Psoas muscle (tissue), 8 donors: ENCODE measurements around the gene ESD. TPM values are rescaled to one million over a fixed set of nuclear protein-coding genes. Genes with fewer than 3 reads are reported as not detected.
A peak's percentile ranks its signal among the peaks of the same experiment; 100 is the strongest.
"Not testable (repeated sequence)": the region's sequence is repeated elsewhere in the genome, so short reads cannot be mapped to it uniquely, and the experiment has no call there.

Experiments
- ATAC-seq, 4 donors: fragments of 200-7000 bp; cut with Tn5 transposase; one replicate each; pipeline ENCODE4 v1.9.1; 2020; ENCODE audit warnings: moderate library complexity in 3 of 4, mild to moderate bottlenecking in 2 of 4
- DNase-seq, 2 donors: peaks; one replicate each; pipeline ENCODE4 v3.0.0-alpha.2; 2020
- H3K27ac ChIP-seq: fragments of 200-600 bp; one replicate; pipeline ENCODE4 v1.8.0; 2022
- H3K27me3 ChIP-seq, 3 donors: fragments of 200-600 bp in 1 of 3; one replicate each; pipeline versions ENCODE4 v1.6.1 to v1.8.0; 2013 to 2022; ENCODE audit warnings: low read length in 2 of 3, mild to moderate bottlenecking in 2 of 3, moderate library complexity in 1 of 3; ENCODE audit not compliant: insufficient read depth in 3 of 3
- H3K36me3 ChIP-seq, 2 donors: fragments of 200-600 bp in 1 of 2; one replicate each; pipeline versions ENCODE4 v1.6.1 to v1.8.0; 2013 to 2022; ENCODE audit warnings: low read depth in 1 of 2, mild to moderate bottlenecking in 1 of 2, moderate library complexity in 1 of 2; ENCODE audit not compliant: insufficient read depth in 1 of 2
- H3K4me1 ChIP-seq: fragments of 200-600 bp; one replicate; pipeline ENCODE4 v1.8.0; 2022
- H3K4me3 ChIP-seq: fragments of 200-600 bp; one replicate; pipeline ENCODE4 v1.8.0; 2022; ENCODE audit warnings: mild to moderate bottlenecking
- H3K9me3 ChIP-seq: fragments of 200-600 bp; one replicate; pipeline ENCODE4 v1.8.0; 2022
- CTCF ChIP-seq: fragments of 200-600 bp; IDR thresholded peaks from one replicate; pipeline ENCODE4 v1.8.0; 2022; ENCODE audit warnings: antibody characterized with exemption
- WGBS, 3 donors: extraction: QIAGEN DNeasy Blood & Tissue Kit; methylation state at CpG; one replicate each; pipeline versions ENCODE4 v1.1.6 to v1.1.7; 2013; 5-methylcytosine and 5-hydroxymethylcytosine counted together
- intact Hi-C, 2 donors: fragments of 100-400 bp; cut with DNase I; formaldehyde crosslinking; loops; one replicate each; pipeline versions ENCODE4 v1.11.0 to v1.14.2; 2022
- polyA plus RNA-seq, 3 donors: library from polyadenylated mRNA; stranded (reverse); fragments of 200-250 nt; gene quantifications; one replicate each; pipeline ENCODE4 v1.2.3, GENCODE V29; 2013
- total RNA-seq, 4 donors: library from RNA; stranded (reverse); fragmentation: NEBNext Ultra II Directional in 2 of 4; extraction: Animal tissue kit (Norgen Biotek cat#: 25700) in 2 of 4; gene quantifications; one replicate each; pipeline versions ENCODE4 v1.2.1 to v1.2.4, GENCODE V29; 2021 to 2023
- donor health status: healthy with polysubstance abuse.
- donor health status: DM: no; HTN: no; CAD: no; lungs with moderate emphysema.
- donor health status: Bipolar disorder and iron deficiency.
- donor health status: healthy.
- donor health status: DM: yes; HTN: yes; CAD: no.
- donor health status: DM: no; HTN: no; CAD: no.
- donor health status: DM: no; HTN: no; CAD: no.
- donor health status: DM: yes; HTN: yes; CAD: no.

The ESD gene
- total and polyA plus RNA-seq, 7 donors: 70.6 to 122 (median 84.7) TPM

DNA sequence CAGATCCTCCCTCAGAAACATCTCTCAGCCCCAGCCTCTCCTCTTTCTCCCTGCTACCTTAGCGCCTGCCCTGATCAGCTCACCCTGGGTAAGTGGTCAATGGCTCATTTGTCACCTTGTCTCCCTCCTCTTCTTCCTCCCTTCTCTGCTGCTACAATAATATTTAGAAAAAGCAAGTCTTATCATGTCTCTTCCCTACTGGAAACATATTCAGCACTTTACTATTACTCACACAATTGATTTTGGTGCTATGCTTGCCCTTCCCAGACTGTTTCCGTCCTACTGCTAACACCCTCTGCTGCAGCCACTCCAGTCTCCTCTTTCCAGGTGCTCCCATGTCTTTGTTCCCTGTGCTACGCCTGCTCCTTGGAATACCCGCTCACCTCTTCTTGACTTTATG lies 35.8 kb downstream of the ESD start:
- DNase-seq: no peak
- WGBS, 3 donors: 93 to 95% (median 94%) methylated on average over 4 of the region's 4 CpGs
- Histone ChIP-seq H3K4me3 (no peak overlapping the region), H3K27me3 (peaks cover 0 to 3% (median 0%) of the 10 kb centered on the region in 3 donors), H3K4me1 (no peaks in the 10 kb centered on the region), H3K36me3 (no peaks in the 10 kb centered on the region), H3K27ac (no peak overlapping the region), H3K9me3 (no peaks in the 10 kb centered on the region)
- no peak for ATAC-seq
- TF ChIP-seq CTCF: no peak
- intact Hi-C loops: no loop called here

DNA sequence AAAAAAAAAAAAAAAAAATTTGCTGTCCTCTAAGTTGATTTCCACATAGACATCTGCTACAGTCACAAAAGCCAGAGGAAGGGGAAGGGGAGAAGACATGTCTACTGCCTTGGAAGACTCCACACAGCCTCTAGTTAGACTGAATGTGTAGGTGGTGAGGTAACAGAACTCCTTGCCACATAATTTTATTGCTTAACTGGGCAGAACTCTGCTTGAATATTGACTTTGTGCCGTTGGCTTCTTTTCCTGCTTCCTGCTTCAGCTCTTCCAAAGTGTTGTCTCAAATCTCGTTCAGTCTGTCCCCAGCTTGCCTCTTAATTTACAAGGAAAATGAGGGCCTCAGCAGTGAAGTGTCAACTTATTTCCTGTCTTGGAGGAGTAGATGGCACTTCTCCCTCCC lies 37.1 kb downstream of the ESD start:
- Histone ChIP-seq H3K4me1 (no peaks in the 10 kb centered on the region), H3K9me3 (no peaks in the 10 kb centered on the region), H3K27me3 (peaks cover 0 to 3% (median 0%) of the 10 kb centered on the region in 3 donors), H3K4me3 (no peak overlapping the region), H3K27ac (no peak overlapping the region), H3K36me3 (no peaks in the 10 kb centered on the region)
- DNase-seq (no peak), ATAC-seq (peak in 1 of 4 donors; percentile 71)
- 7 to 26% (median 16%) methylated on average over 2 of the region's 2 CpGs for WGBS, 3 donors
- intact Hi-C loops: no loop called here
- no peak for TF ChIP-seq CTCF

GRCh38 chr13:46757640-46758039 lies 39.3 kb downstream of the ESD start:
- Histone ChIP-seq H3K36me3 (peaks cover 0 to 3% of the 10 kb centered on the region in 2 donors), H3K4me3 (no peak overlapping the region), H3K27ac (no peak overlapping the region), H3K4me1 (no peaks in the 10 kb centered on the region), H3K27me3 (peaks cover 0 to 3% (median 0%) of the 10 kb centered on the region in 3 donors), H3K9me3 (no peaks in the 10 kb centered on the region)
- WGBS, 3 donors: 73 to 79% (median 77%) methylated on average over 3 of the region's 3 CpGs
- no peak for TF ChIP-seq CTCF
- no peak for DNase-seq
- intact Hi-C loops: no loop called here
- no peak for ATAC-seq

GRCh38 chr13:46756977-46757376 lies 40.0 kb downstream of the ESD start:
- Histone ChIP-seq H3K27me3 (peaks cover 0 to 3% (median 0%) of the 10 kb centered on the region in 3 donors), H3K4me3 (no peak overlapping the region), H3K36me3 (peaks cover 0 to 3% of the 10 kb centered on the region in 2 donors), H3K9me3 (no peaks in the 10 kb centered on the region), H3K4me1 (no peaks in the 10 kb centered on the region), H3K27ac (no peak overlapping the region)
- ATAC-seq (no peak), DNase-seq (no peak)
- intact Hi-C loops: no loop called here
- no peak for TF ChIP-seq CTCF
- 33 to 46% (median 39%) methylated on average over 4 of the region's 4 CpGs for WGBS, 3 donors

- H3K9me3 ChIP-seq, H3K4me1 ChIP-seq, H3K36me3 ChIP-seq, DNase-seq, H3K27ac ChIP-seq, intact Hi-C loops, H3K4me3 ChIP-seq, ATAC-seq, H3K27me3 ChIP-seq: not testable (repeated sequence)
- WGBS, 3 donors: 57 to 90% (median 83%) methylated on average over 1 to 4 of the region's 5 CpGs
Observed at GRCh38 chr13:46755508-46755907, 41.5 kb downstream of the ESD start.
